HepG2 (cell line): ENCODE data around the gene DRC7. TPM values are rescaled to one million over a fixed set of nuclear protein-coding genes. Genes with fewer than 3 reads are reported as not detected.
A peak's percentile ranks its signal among the peaks of the same experiment; 100 is the strongest.

Source experiments
- ARID3A ChIP-seq: IDR thresholded peaks from 2 replicates; pipeline ENCODE4 v1.6.1; 2012; ENCODE audit warnings: low read depth, low read length, improper control_type of control experiment
- ETV5 ChIP-seq: IDR thresholded peaks from 2 replicates; pipeline ENCODE4 v1.6.1; 2018; ENCODE audit warnings: missing biosample characterization, missing genetic modification reagents, inconsistent platforms, borderline replicate concordance
- FOXP4 ChIP-seq: sonication (generic); formaldehyde crosslinking; IDR thresholded peaks from 2 replicates; pipeline ENCODE4 v1.4.0; 2020; ENCODE audit warnings: missing genetic modification reagents
- ZBTB25 ChIP-seq: IDR thresholded peaks from 2 replicates; pipeline ENCODE4 v1.6.1; 2018; ENCODE audit warnings: missing genetic modification reagents
- ZBTB33 ChIP-seq: sonication (generic); formaldehyde crosslinking; IDR thresholded peaks from 2 replicates; pipeline ENCODE4 v1.4.0; 2020; ENCODE audit warnings: missing genetic modification reagents
- ZC3H13 ChIP-seq: sonication (generic); formaldehyde crosslinking; IDR thresholded peaks from 2 replicates; pipeline ENCODE4 v1.8.1; 2023; ENCODE audit warnings: mild to moderate bottlenecking, missing genetic modification reagents, moderate library complexity
- ZNF543 ChIP-seq: sonication (generic); formaldehyde crosslinking; IDR thresholded peaks from 2 replicates; pipeline ENCODE4 v1.4.0; 2020; ENCODE audit warnings: mild to moderate bottlenecking, missing genetic modification reagents
- ZNF572 ChIP-seq: sonication (generic); formaldehyde crosslinking; IDR thresholded peaks from 2 replicates; pipeline ENCODE4 v1.5.1; 2020; ENCODE audit warnings: mild to moderate bottlenecking, missing genetic modification reagents
- ZNF574 ChIP-seq: sonication (generic); formaldehyde crosslinking; IDR thresholded peaks from 2 replicates; pipeline ENCODE4 v1.4.0; 2020; ENCODE audit warnings: missing genetic modification reagents
- polyA plus RNA-seq, 8 experiments: library from polyadenylated mRNA; depleted of rRNA in 3 of 8; stranded (reverse) in 7 of 8; unstranded in 1 of 8; fragments of >200 nt; fragmentation: Illumina TruSeq in 4 of 8; extraction: Trizol in 4 of 8; gene quantifications; 2 replicates each; pipeline versions ENCODE4 v1.2.1 to v1.2.3, GENCODE V29; 2011 to 2016; ENCODE audit warnings: low read depth in 4 of 8, missing spikeins in 1 of 8, mixed read lengths in 1 of 8; ENCODE audit not compliant: insufficient read depth in 1 of 8
- total RNA-seq, 5 experiments: library from RNA; depleted of rRNA; stranded (reverse); fragments of >200 nt; fragmentation: Illumina TruSeq; extraction: Trizol; gene quantifications; 2 replicates each; pipeline ENCODE4 v1.2.3, GENCODE V29; 2016; ENCODE audit warnings: low read depth in 1 of 5

DRC7 gene
- total and polyA plus RNA-seq, 2 of the 13 experiments (the other 11 are each of a cell fraction or from before 2014, with no cell fraction given) = 2.7 to 3.4 TPM

GRCh38 chr16:57756424-57757325 is 62.1 kb downstream of the DRC7 start (continued):
- no peak for TF ChIP-seq ETV5 (CRISPR knock-in tag)
- TF ChIP-seq ARID3A = no peak
- no peak for TF ChIP-seq ZNF572 (CRISPR knock-in tag)
- TF ChIP-seq ZNF574 = no peak
- no peak for TF ChIP-seq FOXP4 (CRISPR knock-in tag)
- TF ChIP-seq ZBTB33 (CRISPR knock-in tag) = peak; percentile 75; the same call in 1 of the 2 replicates
- TF ChIP-seq ZC3H13 = 0 out of 2 replicates have a peak, but pooled peaks have one; percentile 7
- no peak for TF ChIP-seq ZNF543 (CRISPR knock-in tag)
- TF ChIP-seq ZBTB25 (CRISPR knock-in tag) = no peak
